Hematopoietic multipotent progenitor cell treated with erythropoietin and hydrocortisone succinate and interleukin-3 and kit ligand, for 17 days (in vitro differentiated cells): ENCODE data around the gene KCNJ1.

ENCODE experiments used
- DNase-seq: peaks from one replicate; pipeline ENCODE4 v3.0.0-alpha.2; 2015; ENCODE audit warnings: low spot score

Gene KCNJ1

GRCh38 chr11:128848815-128849455 lies 18.2 kb downstream of the KCNJ1 start:
- peak; percentile 15 for DNase-seq

GRCh38 chr11:128846985-128847384 lies 20.1 kb downstream of the KCNJ1 start:
- no peak for DNase-seq

GRCh38 chr11:128845334-128845780 lies 21.7 kb downstream of the KCNJ1 start:
- DNase-seq = no peak

GRCh38 chr11:128843198-128843785 lies 23.8 kb downstream of the KCNJ1 start:
- DNase-seq = no peak

GRCh38 chr11:128841461-128842072 lies 25.5 kb downstream of the KCNJ1 start:
- DNase-seq = no peak

GRCh38 chr11:128840783-128841182 lies 26.3 kb downstream of the KCNJ1 start:
- no peak for DNase-seq

GRCh38 chr11:128840137-128840536 lies 27.0 kb downstream of the KCNJ1 start:
- DNase-seq = no peak

GRCh38 chr11:128839081-128839480 lies 28.0 kb downstream of the KCNJ1 start:
- DNase-seq = no peak

GRCh38 chr11:128837627-128838026 lies 29.5 kb downstream of the KCNJ1 start:
- no peak for DNase-seq

GRCh38 chr11:128835741-128836430 lies 31.2 kb downstream of the KCNJ1 start:
- DNase-seq = no peak

- DNase-seq = no peak
These were observed 32.9 kb downstream of the KCNJ1 start for GRCh38 chr11:128834157-128834556.

- DNase-seq = no peak
These were observed 35.0 kb downstream of the KCNJ1 start for GRCh38 chr11:128832121-128832497.

- DNase-seq = peak; percentile 78
These were observed 35.6 kb downstream of the KCNJ1 start for GRCh38 chr11:128831174-128832120.

GRCh38 chr11:128830290-128831173 lies 36.6 kb downstream of the KCNJ1 start:
- DNase-seq = peak; percentile 4

GRCh38 chr11:128828350-128828749 lies 38.7 kb downstream of the KCNJ1 start:
- DNase-seq = no peak

GRCh38 chr11:128827191-128827893 lies 39.8 kb downstream of the KCNJ1 start:
- DNase-seq = no peak

- no peak for DNase-seq
These were observed 41.9 kb downstream of the KCNJ1 start for GRCh38 chr11:128825050-128825784.

GRCh38 chr11:128824191-128825049 lies 42.7 kb downstream of the KCNJ1 start:
- DNase-seq = no peak
